Ishikawa (cell line): ENCODE measurements around the gene MYO16.

Experiments
- CEBPB ChIP-seq: IDR thresholded peaks from 2 replicates; pipeline ENCODE4 v1.6.1; 2012
- CREB1 ChIP-seq: IDR thresholded peaks from 2 replicates; pipeline ENCODE4 v1.6.1; 2012; ENCODE audit warnings: low read depth
- EGR1 ChIP-seq: IDR thresholded peaks from 2 replicates; pipeline ENCODE4 v1.6.1; 2012
- EP300 ChIP-seq: IDR thresholded peaks from 2 replicates; pipeline ENCODE4 v1.6.1; 2012; ENCODE audit warnings: borderline replicate concordance
- FOXM1 ChIP-seq: IDR thresholded peaks from 2 replicates; pipeline ENCODE4 v1.6.1; 2012; ENCODE audit warnings: low read depth, borderline replicate concordance
- NFIC ChIP-seq: IDR thresholded peaks from 2 replicates; pipeline ENCODE4 v1.6.1; 2012
- RAD21 ChIP-seq: IDR thresholded peaks from 2 replicates; pipeline ENCODE4 v1.6.1; 2012; ENCODE audit warnings: low read depth
- TAF1 ChIP-seq: IDR thresholded peaks from 2 replicates; pipeline ENCODE4 v1.6.1; 2012; ENCODE audit warnings: low read depth, mild to moderate bottlenecking
- TCF12 ChIP-seq: IDR thresholded peaks from 2 replicates; pipeline ENCODE4 v1.6.1; 2012; ENCODE audit warnings: low read depth
- TEAD4 ChIP-seq: IDR thresholded peaks from 2 replicates; pipeline ENCODE4 v1.6.1; 2012
- YY1 ChIP-seq: IDR thresholded peaks from 2 replicates; pipeline ENCODE4 v1.6.1; 2012; ENCODE audit warnings: low read depth
- ZBTB7A ChIP-seq: IDR thresholded peaks from 2 replicates; pipeline ENCODE4 v1.6.1; 2012; ENCODE audit warnings: low read depth
- TF ChIP-seq, protein P1 (sequence below): IDR thresholded peaks from 2 replicates; pipeline ENCODE4 v1.6.1; 2012; ENCODE audit warnings: low read depth, mild to moderate bottlenecking
- TF ChIP-seq, protein P2 (sequence below): IDR thresholded peaks from 2 replicates; pipeline ENCODE4 v1.6.1; 2012
- TF ChIP-seq, protein P3 (sequence below): IDR thresholded peaks from 2 replicates; pipeline ENCODE4 v1.6.1; 2012

Gene MYO16

DNA sequence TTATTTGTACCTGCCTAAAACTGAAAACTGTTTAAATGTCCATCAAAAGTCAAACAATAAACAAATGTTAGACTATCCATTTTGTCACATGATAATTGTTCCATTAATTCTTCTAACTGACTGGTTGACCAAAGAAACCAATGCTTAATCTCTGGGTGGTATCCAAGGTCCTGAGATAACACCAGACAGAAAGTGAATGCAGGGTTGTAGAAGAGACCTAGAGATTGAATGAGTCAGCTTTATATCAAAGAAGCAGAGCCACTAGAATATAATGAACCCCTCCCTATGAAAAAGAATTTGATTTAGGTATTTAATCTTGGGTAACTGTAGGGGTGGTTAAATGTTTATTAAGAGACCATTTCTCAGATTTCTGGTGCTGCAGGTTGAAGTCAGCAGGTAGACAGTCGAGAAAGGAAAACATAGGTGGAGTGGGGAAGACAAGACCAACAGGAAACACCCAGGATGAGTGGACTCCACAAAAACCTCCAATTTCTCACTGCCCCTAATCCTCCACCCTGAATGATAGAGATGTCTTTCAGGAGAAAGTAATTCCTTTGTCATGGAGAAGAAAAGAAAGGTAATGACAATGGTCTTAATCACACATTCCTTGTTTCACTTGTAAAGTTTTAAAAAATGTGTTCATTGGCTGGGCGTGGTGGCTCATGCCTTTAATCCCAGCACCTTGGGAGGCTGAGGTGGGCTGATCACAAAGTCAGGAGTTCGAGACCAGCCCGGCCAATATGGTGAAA is 620.5 kb downstream of the MYO16 start:
- TF ChIP-seq FOXM1 (no peak), EP300 (peak; percentile 19; the same call in 1 of the 2 replicates)
- TF ChIP-seq, protein P1, sequence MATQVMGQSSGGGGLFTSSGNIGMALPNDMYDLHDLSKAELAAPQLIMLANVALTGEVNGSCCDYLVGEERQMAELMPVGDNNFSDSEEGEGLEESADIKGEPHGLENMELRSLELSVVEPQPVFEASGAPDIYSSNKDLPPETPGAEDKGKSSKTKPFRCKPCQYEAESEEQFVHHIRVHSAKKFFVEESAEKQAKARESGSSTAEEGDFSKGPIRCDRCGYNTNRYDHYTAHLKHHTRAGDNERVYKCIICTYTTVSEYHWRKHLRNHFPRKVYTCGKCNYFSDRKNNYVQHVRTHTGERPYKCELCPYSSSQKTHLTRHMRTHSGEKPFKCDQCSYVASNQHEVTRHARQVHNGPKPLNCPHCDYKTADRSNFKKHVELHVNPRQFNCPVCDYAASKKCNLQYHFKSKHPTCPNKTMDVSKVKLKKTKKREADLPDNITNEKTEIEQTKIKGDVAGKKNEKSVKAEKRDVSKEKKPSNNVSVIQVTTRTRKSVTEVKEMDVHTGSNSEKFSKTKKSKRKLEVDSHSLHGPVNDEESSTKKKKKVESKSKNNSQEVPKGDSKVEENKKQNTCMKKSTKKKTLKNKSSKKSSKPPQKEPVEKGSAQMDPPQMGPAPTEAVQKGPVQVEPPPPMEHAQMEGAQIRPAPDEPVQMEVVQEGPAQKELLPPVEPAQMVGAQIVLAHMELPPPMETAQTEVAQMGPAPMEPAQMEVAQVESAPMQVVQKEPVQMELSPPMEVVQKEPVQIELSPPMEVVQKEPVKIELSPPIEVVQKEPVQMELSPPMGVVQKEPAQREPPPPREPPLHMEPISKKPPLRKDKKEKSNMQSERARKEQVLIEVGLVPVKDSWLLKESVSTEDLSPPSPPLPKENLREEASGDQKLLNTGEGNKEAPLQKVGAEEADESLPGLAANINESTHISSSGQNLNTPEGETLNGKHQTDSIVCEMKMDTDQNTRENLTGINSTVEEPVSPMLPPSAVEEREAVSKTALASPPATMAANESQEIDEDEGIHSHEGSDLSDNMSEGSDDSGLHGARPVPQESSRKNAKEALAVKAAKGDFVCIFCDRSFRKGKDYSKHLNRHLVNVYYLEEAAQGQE, result peak; percentile 68
- TF ChIP-seq, protein P2, sequence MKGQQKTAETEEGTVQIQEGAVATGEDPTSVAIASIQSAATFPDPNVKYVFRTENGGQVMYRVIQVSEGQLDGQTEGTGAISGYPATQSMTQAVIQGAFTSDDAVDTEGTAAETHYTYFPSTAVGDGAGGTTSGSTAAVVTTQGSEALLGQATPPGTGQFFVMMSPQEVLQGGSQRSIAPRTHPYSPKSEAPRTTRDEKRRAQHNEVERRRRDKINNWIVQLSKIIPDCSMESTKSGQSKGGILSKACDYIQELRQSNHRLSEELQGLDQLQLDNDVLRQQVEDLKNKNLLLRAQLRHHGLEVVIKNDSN, result no peak

DNA sequence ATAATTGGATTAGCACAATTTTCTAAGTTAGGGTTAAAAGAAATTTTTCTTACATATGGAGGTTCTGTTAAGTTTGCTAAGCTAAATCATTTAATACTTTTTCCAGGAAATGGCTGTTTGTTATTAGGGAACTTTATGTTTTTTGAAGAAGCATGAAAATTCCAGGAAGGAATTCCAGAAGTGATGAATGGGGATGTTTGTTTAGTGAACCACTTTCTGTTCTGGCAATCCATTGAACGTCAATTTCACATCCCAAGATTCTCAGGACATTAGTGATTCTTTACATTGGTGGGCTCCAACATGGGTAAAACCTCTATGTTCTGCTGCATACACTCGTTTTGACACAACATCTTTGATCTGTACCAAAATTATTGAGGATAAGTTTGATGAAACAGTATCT is 622.5 kb downstream of the MYO16 start:
- no peak for TF ChIP-seq TEAD4
- no peak for TF ChIP-seq TCF12
- no peak for TF ChIP-seq YY1
- no peak for TF ChIP-seq CEBPB
- TF ChIP-seq, protein P3, sequence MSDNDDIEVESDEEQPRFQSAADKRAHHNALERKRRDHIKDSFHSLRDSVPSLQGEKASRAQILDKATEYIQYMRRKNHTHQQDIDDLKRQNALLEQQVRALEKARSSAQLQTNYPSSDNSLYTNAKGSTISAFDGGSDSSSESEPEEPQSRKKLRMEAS, result no peak
- TF ChIP-seq, protein P1, result no peak
- TF ChIP-seq ZBTB7A, result no peak
- TF ChIP-seq NFIC, result no peak
- TF ChIP-seq TAF1, result no peak
- no peak for TF ChIP-seq RAD21
- TF ChIP-seq EGR1, result no peak
- TF ChIP-seq FOXM1, result no peak
- TF ChIP-seq, protein P2, result no peak
- no peak for TF ChIP-seq EP300
- TF ChIP-seq CREB1, result no peak

DNA sequence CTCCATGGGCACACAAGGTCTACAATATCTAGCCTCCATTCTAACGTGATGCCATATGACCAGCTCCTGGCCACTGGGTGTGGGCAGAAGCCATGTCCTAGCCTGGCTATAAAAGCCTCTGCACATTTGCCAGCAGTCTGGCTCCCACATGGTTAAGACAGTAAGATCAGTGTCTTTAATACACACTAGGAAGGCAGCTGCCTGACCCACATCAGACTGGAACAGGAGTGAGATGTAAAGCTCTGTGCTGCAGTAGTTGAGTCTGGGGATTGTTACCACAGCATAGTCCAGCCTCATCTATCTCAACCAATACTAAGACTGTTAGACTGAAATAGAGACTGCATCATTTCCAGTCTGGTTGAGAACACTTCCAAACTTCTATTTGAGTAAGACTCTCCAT is 623.9 kb downstream of the MYO16 start:
- no peak for TF ChIP-seq ZBTB7A
- TF ChIP-seq NFIC, result no peak
- no peak for TF ChIP-seq YY1
- TF ChIP-seq TCF12, result no peak
- TF ChIP-seq, protein P3, result no peak
- no peak for TF ChIP-seq EP300
- no peak for TF ChIP-seq EGR1
- no peak for TF ChIP-seq CEBPB
- TF ChIP-seq RAD21, result no peak
- TF ChIP-seq TAF1, result no peak
- no peak for TF ChIP-seq FOXM1
- TF ChIP-seq, protein P2, result no peak
- no peak for TF ChIP-seq TEAD4
- TF ChIP-seq CREB1, result no peak

DNA sequence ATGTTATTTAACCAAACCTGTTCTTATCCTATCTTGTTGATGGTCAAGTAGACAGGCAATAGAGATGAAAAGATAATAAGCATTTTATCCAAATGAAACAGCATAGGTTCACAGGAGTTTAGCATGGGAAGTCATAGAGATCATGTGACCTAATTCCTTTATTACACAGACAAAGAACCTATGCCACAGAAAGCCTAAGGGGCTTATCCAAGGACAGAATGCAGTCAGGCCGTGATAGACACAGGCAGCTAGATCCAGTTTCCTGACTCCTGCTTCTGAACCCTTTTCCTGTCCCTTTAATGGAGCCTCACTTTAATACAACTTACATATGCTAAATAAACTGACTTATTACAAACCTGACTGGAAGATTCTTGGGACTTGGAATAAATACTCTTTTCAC is 624.9 kb downstream of the MYO16 start:
- no peak for TF ChIP-seq ZBTB7A

DNA sequence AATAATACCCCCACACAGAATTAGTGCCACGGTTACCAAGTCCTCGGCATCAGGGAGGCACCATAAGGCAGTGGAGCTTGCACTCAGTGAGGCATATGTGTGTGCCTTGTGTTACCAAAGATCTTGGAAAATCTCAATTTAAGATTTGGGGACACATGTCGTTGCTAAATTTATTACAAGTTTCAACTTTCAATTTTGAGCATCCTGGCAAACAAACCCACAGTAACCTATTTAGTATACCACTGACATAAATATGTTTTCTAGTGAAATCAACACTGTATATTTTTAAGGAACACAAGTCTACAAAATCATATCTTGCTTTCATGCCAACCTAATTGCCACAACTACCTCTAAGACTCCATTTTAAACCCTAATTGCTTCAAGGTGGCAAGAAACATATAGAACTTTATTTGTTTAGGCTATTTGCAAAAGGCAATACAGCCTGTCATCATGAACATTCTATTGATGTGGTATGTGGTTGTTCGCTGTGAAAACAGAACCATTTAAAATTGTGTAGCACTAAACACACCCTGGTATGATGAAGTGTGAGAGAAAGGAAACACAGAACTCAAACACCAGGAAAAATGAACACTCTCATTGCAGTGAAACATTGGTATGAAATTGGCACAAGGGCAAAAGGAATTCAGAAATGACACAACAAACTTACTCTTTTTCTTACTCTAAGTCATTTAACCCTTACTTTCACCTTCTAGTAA is 625.9 kb downstream of the MYO16 start:
- TF ChIP-seq RAD21 (no peak), TCF12 (no peak), TEAD4 (no peak), EP300 (no peak), CEBPB (no peak), YY1 (no peak), FOXM1 (no peak), NFIC (no peak), TAF1 (no peak)
- TF ChIP-seq, protein P1, result no peak
- TF ChIP-seq, protein P3, result no peak
- TF ChIP-seq, protein P2, result no peak
